Activated naive CD4-positive, alpha-beta T cell treated with anti-CD3 and anti-CD28 coated beads, Interleukin-2, amount 50 U/mL, for 24 hours (primary cell): ENCODE results near the gene SEPTIN6.

Experiments used
- H3K27ac Mint-ChIP-seq: one replicate; pipeline ENCODE4 v1.8.0; 2021; ENCODE audit warnings: mild to moderate bottlenecking, mixed read lengths
- H3K27me3 Mint-ChIP-seq: one replicate; pipeline ENCODE4 v1.8.0; 2021; ENCODE audit warnings: mixed read lengths
- H3K36me3 Mint-ChIP-seq: one replicate; pipeline ENCODE4 v1.8.0; 2021; ENCODE audit warnings: mixed read lengths
- H3K4me1 Mint-ChIP-seq: one replicate; pipeline ENCODE4 v1.8.0; 2021; ENCODE audit warnings: mixed read lengths
- H3K4me3 Mint-ChIP-seq: one replicate; pipeline ENCODE4 v1.8.0; 2021; ENCODE audit warnings: mild to moderate bottlenecking, mixed read lengths
- H3K9me3 Mint-ChIP-seq: one replicate; pipeline ENCODE4 v1.8.0; 2021; ENCODE audit warnings: mixed read lengths

Gene SEPTIN6

GRCh38 chrX:119643696-119644095 lies 49.3 kb downstream of the SEPTIN6 start:
- peaks cover 2% of the 10 kb centered on the region for H3K36me3 Mint-ChIP-seq

More at GRCh38 chrX:119643696-119644095, 49.3 kb downstream of the SEPTIN6 start:
- Mint-ChIP-seq H3K4me1 (peaks cover 19% of the 10 kb centered on the region), H3K4me3 (no peak overlapping the region), H3K27ac (no peak overlapping the region), H3K27me3 (no peaks in the 10 kb centered on the region), H3K9me3 (no peaks in the 10 kb centered on the region)
